SK-N-SH (cell line): Measurements from ENCODE around the gene TNFAIP8L3. TPM values are rescaled to one million over a fixed set of nuclear protein-coding genes. Genes with fewer than 3 reads are reported as not detected.

Experiments used
- CTCF ChIA-PET: fragments of 300-600, 350-600 bp; formaldehyde crosslinking; extraction: SDS; loops from one replicate; lab custom pipeline; 2021; lab: Yijun Ruan, JAX
- POLR2A ChIA-PET: fragments of 350-600 bp; sonication (Branson Sonifier 250); formaldehyde crosslinking; extraction: SDS; loops from one replicate; lab custom pipeline; 2020; ENCODE audit warnings: antibody characterized with exemption, inconsistent platforms; lab: Yijun Ruan, JAX
- DNase-seq: peaks from one replicate; pipeline ENCODE4 v3.0.0; 2012
- H2AFZ ChIP-seq: fragments of 200-600 bp; sonication (generic); 2 replicates; pipeline ENCODE4 v1.8.1; 2016; ENCODE audit warnings: antibody characterized with exemption, mild to moderate bottlenecking, low read depth
- H3F3A ChIP-seq: fragments of 200-600 bp; sonication (generic); replicated peaks from 2 replicates; pipeline ENCODE3; 2016; ENCODE audit warnings: antibody characterized with exemption, mild to moderate bottlenecking; ENCODE audit not compliant: insufficient read depth
- H3K27ac ChIP-seq, 2 experiments: fragments of 200-500 bp in 1 of 2; fragments of 200-600 bp in 1 of 2; sonication (Bioruptor generic) in 1 of 2; sonication (generic), shearing (Covaris generic) in 1 of 2; 2 replicates each; pipeline versions ENCODE4 v1.5.1 to v1.6.1; 2014 to 2016; ENCODE audit warnings: low read depth in 2 of 2, inconsistent platforms in 1 of 2, low read length in 1 of 2, mild to moderate bottlenecking in 1 of 2, mixed read lengths in 1 of 2
- H3K27me3 ChIP-seq: fragments of 200-600 bp; sonication (generic), shearing (Covaris generic); 2 replicates; pipeline ENCODE4 v1.6.1; 2016; ENCODE audit warnings: mixed run types; ENCODE audit not compliant: insufficient read depth
- H3K36me3 ChIP-seq, 2 experiments: fragments of 200-500 bp in 1 of 2; fragments of 200-600 bp in 1 of 2; sonication (Bioruptor generic) in 1 of 2; sonication (generic) in 1 of 2; replicated peaks in 1 of 2; 2 replicates each; pipeline versions ENCODE3 to v1.5.1; 2014 to 2016; ENCODE audit warnings: low read length in 1 of 2, mild to moderate bottlenecking in 1 of 2; ENCODE audit not compliant: insufficient read depth in 2 of 2, control insufficient read depth in 1 of 2
- H3K4me1 ChIP-seq, 2 experiments: fragments of 200-500 bp in 1 of 2; fragments of 200-600 bp in 1 of 2; sonication (Bioruptor generic) in 1 of 2; sonication (generic), shearing (Covaris generic) in 1 of 2; 2 replicates each; pipeline versions ENCODE4 v1.5.1 to v1.6.1; 2014 to 2016; ENCODE audit warnings: low read depth in 1 of 2, low read length in 1 of 2, mixed run types in 1 of 2; ENCODE audit not compliant: insufficient read depth in 2 of 2, control insufficient read depth in 1 of 2
- H3K4me2 ChIP-seq: fragments of 200-600 bp; sonication (generic), shearing (Covaris generic); 2 replicates; pipeline ENCODE4 v1.6.1; 2017; ENCODE audit warnings: mixed run types
- H3K4me3 ChIP-seq, 2 experiments: fragments of 200-500 bp in 1 of 2; fragments of 200-600 bp in 1 of 2; sonication (Bioruptor generic) in 1 of 2; sonication (generic), shearing (Covaris generic) in 1 of 2; 2 replicates each; pipeline versions ENCODE4 v1.5.1 to v1.8.1; 2014 to 2016; ENCODE audit warnings: low read depth in 2 of 2, inconsistent platforms in 1 of 2, low read length in 1 of 2, mild to moderate bottlenecking in 1 of 2, mixed read lengths in 1 of 2, moderate library complexity in 1 of 2
- H3K79me2 ChIP-seq: fragments of 200-600 bp; sonication (generic); 2 replicates; pipeline ENCODE4 v1.8.1; 2017; ENCODE audit warnings: mild to moderate bottlenecking; ENCODE audit not compliant: insufficient read depth
- H3K9ac ChIP-seq: fragments of 200-600 bp; sonication (generic); 2 replicates; pipeline ENCODE4 v1.6.1; 2017; ENCODE audit warnings: mixed run types
- H3K9me2 ChIP-seq: fragments of 200-600 bp; sonication (generic); 2 replicates; pipeline ENCODE4 v1.6.1; 2017; ENCODE audit warnings: mixed run types
- H3K9me3 ChIP-seq: fragments of 200-600 bp; sonication (generic); 2 replicates; pipeline ENCODE4 v1.6.1; 2017; ENCODE audit warnings: mixed run types, mild to moderate bottlenecking, moderate library complexity
- H4K20me1 ChIP-seq: fragments of 200-600 bp; sonication (generic); 2 replicates; pipeline ENCODE4 v1.6.1; 2017; ENCODE audit warnings: mild to moderate bottlenecking, mixed run types; ENCODE audit not compliant: insufficient read depth
- CTCF ChIP-seq: fragments of 200-600 bp; sonication (generic); IDR thresholded peaks from 2 replicates; pipeline ENCODE4 v1.6.1; 2017; ENCODE audit warnings: antibody characterized with exemption, mild to moderate bottlenecking, moderate library complexity
- EP300 ChIP-seq, 2 experiments: IDR thresholded peaks; 2 replicates each; pipeline versions ENCODE4 v1.4.0 to v1.6.1; 2012; ENCODE audit warnings: borderline replicate concordance in 1 of 2, low read depth in 1 of 2, low read length in 1 of 2
- EZH2phosphoT487 ChIP-seq: fragments of 200-600 bp; sonication (generic); IDR thresholded peaks from 2 replicates; pipeline ENCODE4 v1.6.1; 2017; ENCODE audit warnings: low read depth, mixed run types, mild to moderate bottlenecking, antibody characterized with exemption, moderate library complexity, borderline replicate concordance
- FOXJ3 ChIP-seq: sonication (generic); formaldehyde crosslinking; IDR thresholded peaks from 2 replicates; pipeline ENCODE4 v1.5.1; 2020; ENCODE audit warnings: mild to moderate bottlenecking, missing genetic modification reagents
- FOXM1 ChIP-seq: IDR thresholded peaks from 2 replicates; pipeline ENCODE4 v1.4.0; 2012; ENCODE audit warnings: low read depth, mild to moderate bottlenecking
- GABPA ChIP-seq: IDR thresholded peaks from 2 replicates; pipeline ENCODE4 v1.4.0; 2012; ENCODE audit warnings: low read depth, mild to moderate bottlenecking
- JUND ChIP-seq: IDR thresholded peaks from 2 replicates; pipeline ENCODE4 v1.4.0; 2012
- MEF2A ChIP-seq: IDR thresholded peaks from 2 replicates; pipeline ENCODE4 v1.4.0; 2012; ENCODE audit warnings: low read depth, borderline replicate concordance
- NFIC ChIP-seq: IDR thresholded peaks from 2 replicates; pipeline ENCODE4 v1.4.0; 2012; ENCODE audit warnings: borderline replicate concordance
- NRF1 ChIP-seq: IDR thresholded peaks from 2 replicates; pipeline ENCODE4 v1.6.1; 2012; ENCODE audit warnings: low read depth, mild to moderate bottlenecking, low read length
- POLR2AphosphoS5 ChIP-seq: IDR thresholded peaks from 2 replicates; pipeline ENCODE4 v1.6.1; 2012; ENCODE audit warnings: low read depth, low read length
- RCOR1 ChIP-seq: fragments of 150-350 bp; IDR thresholded peaks from 2 replicates; pipeline ENCODE4 v1.6.1; 2017; ENCODE audit warnings: antibody characterized with exemption, low read length
- RXRA ChIP-seq: IDR thresholded peaks from 2 replicates; pipeline ENCODE4 v1.4.0; 2012; ENCODE audit warnings: low read depth, mild to moderate bottlenecking, borderline replicate concordance
- SMC3 ChIP-seq: IDR thresholded peaks from 2 replicates; pipeline ENCODE4 v1.6.1; 2012; ENCODE audit warnings: low read depth, low read length, improper control_type of control experiment
- TEAD4 ChIP-seq: IDR thresholded peaks from 2 replicates; pipeline ENCODE4 v1.4.0; 2012; ENCODE audit warnings: mild to moderate bottlenecking, borderline replicate concordance; ENCODE audit not compliant: insufficient read depth
- YY1 ChIP-seq: IDR thresholded peaks from 2 replicates; pipeline ENCODE4 v1.4.0; 2012; ENCODE audit warnings: low read depth, mild to moderate bottlenecking
- ZBTB33 ChIP-seq: IDR thresholded peaks from 2 replicates; pipeline ENCODE4 v1.4.0; 2012; ENCODE audit warnings: low read depth, borderline replicate concordance
- WGBS: methylation state at CpG from one replicate; pipeline ENCODE4 v1.1.6; 2017; ENCODE audit warnings: low lambda C conversion rate; 5-methylcytosine and 5-hydroxymethylcytosine counted together
- polyA plus RNA-seq, 3 experiments: library from polyadenylated mRNA; depleted of rRNA; stranded (reverse); fragments of >200 nt; gene quantifications; 2 replicates each; pipeline ENCODE4 v1.2.3, GENCODE V29; 2012
- TF ChIP-seq, protein P1 (sequence below): IDR thresholded peaks from 2 replicates; pipeline ENCODE4; 2012
- TF ChIP-seq, protein P2 (sequence below): fragments of 150-350 bp; IDR thresholded peaks from 2 replicates; pipeline ENCODE4 v1.6.1; 2016; ENCODE audit warnings: mild to moderate bottlenecking, low read depth, low read length

TNFAIP8L3 gene
- polyA plus RNA-seq, 1 of the 3 experiments (the other 2 are of a cell fraction), result 0.08 TPM

GRCh38 chr15:51139091-51139490 is 44.4 kb upstream of the TNFAIP8L3 start:
- TF ChIP-seq RCOR1, result no peak
- no peak for TF ChIP-seq FOXJ3
- TF ChIP-seq MEF2A, result no peak
- TF ChIP-seq EP300 (IDR thresholded peaks at IDR 0.05; ENCODE audit: borderline replicate concordance in 1 of 2, low read depth in 1 of 2, low read length in 1 of 2), result no peak
- no peak for TF ChIP-seq GABPA
- TF ChIP-seq ZBTB33, result no peak
- TF ChIP-seq RXRA, result no peak
- TF ChIP-seq, protein P1, sequence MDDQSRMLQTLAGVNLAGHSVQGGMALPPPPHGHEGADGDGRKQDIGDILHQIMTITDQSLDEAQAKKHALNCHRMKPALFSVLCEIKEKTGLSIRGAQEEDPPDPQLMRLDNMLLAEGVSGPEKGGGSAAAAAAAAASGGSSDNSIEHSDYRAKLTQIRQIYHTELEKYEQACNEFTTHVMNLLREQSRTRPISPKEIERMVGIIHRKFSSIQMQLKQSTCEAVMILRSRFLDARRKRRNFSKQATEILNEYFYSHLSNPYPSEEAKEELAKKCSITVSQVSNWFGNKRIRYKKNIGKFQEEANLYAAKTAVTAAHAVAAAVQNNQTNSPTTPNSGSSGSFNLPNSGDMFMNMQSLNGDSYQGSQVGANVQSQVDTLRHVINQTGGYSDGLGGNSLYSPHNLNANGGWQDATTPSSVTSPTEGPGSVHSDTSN, result no peak
- no peak for TF ChIP-seq FOXM1
- TF ChIP-seq NRF1, result no peak
- TF ChIP-seq YY1, result no peak
- TF ChIP-seq EZH2phosphoT487, result no peak
- DNase-seq, result no peak
- Histone ChIP-seq H3K4me3 (no peak overlapping the region), H4K20me1 (no peaks in the 10 kb centered on the region), H3K36me3 (no peaks in the 10 kb centered on the region), H3F3A (no peaks in the 10 kb centered on the region), H3K4me1 (0 out of 4 replicates have a peak, but pooled peaks cover 0 to 3% of the 10 kb centered on the region in 2 experiments), H3K9ac (no peak overlapping the region), H3K9me2 (no peaks in the 10 kb centered on the region), H2AFZ (no peak overlapping the region), H3K27ac (no peak overlapping the region), H3K9me3 (peaks cover 5% of the 10 kb centered on the region; the same call in 1 of the 2 replicates), H3K4me2 (no peak overlapping the region), H3K27me3 (no peaks in the 10 kb centered on the region; the same call in 1 of the 2 replicates), H3K79me2 (no peaks in the 10 kb centered on the region)
- ChIA-PET CTCF (no interaction called here), POLR2A (no interaction called here)
- 46% methylated on average over 1 of the region's 1 CpG for WGBS

DNA sequence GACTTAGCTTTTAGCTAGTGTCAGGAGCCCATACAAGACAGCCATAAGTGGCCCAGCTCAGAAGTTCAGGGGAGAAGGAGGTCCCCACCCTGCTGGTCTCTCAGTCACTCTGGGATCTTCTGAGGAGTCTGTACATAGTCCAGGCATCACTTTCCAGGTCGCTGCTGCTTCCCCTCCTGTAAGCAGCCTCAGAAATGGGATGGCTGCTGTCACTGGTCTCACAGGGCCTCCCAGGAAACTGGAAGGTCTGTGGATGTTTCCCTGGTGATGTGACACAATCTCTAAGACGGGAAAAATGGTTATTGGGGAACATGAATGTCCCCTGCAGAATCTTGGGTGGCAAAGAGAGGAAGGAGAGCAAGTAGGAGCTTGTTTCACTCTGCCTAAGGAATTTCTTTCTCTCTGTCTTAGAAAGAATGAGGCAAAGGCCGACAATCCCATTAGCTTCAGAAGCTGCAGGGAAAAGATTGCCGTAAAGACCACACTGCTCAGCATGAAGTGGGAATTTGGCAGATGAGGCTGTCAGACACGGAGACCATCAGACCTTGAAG is 43.2 kb upstream of the TNFAIP8L3 start:
- H3K27me3 ChIP-seq, result no peaks in the 10 kb centered on the region; the same call in 1 of the 2 replicates
- H3F3A ChIP-seq, result peaks cover 5% of the 10 kb centered on the region
- H4K20me1 ChIP-seq, result no peaks in the 10 kb centered on the region
- H3K4me3 ChIP-seq, result no peak overlapping the region
- ChIA-PET CTCF (interaction anchor here (1.0 to 1.1 kb wide), 2 partner anchors 25 to 56 kb away, joined by 4 to 5 read pairs; no protein-coding TSS in a partner anchor), POLR2A (no interaction called here)
- H3K9me3 ChIP-seq, result peaks cover 5% of the 10 kb centered on the region; the same call in 1 of the 2 replicates
- H3K9ac ChIP-seq, result no peak overlapping the region
- WGBS, result 47% methylated on average over 4 of the region's 5 CpGs
- DNase-seq, result no peak
- no peak overlapping the region for H3K4me2 ChIP-seq
- no peaks in the 10 kb centered on the region for H3K9me2 ChIP-seq
- peaks cover 0 to 3% of the 10 kb centered on the region in 2 experiments; a peak in 1 of 4 replicates for H3K4me1 ChIP-seq
- no peak overlapping the region for H3K27ac ChIP-seq
- no peaks in the 10 kb centered on the region for H3K79me2 ChIP-seq
- no peak overlapping the region for H2AFZ ChIP-seq
- no peaks in the 10 kb centered on the region for H3K36me3 ChIP-seq
- TF ChIP-seq NFIC (no peak), CTCF (no peak), POLR2AphosphoS5 (no peak), EP300 (IDR thresholded peaks at IDR 0.05; ENCODE audit: borderline replicate concordance in 1 of 2, low read depth in 1 of 2, low read length in 1 of 2) (no peak), JUND (no peak), MEF2A (no peak), ZBTB33 (no peak), RCOR1 (no peak), SMC3 (no peak), TEAD4 (no peak), RXRA (no peak)
- TF ChIP-seq, protein P2, sequence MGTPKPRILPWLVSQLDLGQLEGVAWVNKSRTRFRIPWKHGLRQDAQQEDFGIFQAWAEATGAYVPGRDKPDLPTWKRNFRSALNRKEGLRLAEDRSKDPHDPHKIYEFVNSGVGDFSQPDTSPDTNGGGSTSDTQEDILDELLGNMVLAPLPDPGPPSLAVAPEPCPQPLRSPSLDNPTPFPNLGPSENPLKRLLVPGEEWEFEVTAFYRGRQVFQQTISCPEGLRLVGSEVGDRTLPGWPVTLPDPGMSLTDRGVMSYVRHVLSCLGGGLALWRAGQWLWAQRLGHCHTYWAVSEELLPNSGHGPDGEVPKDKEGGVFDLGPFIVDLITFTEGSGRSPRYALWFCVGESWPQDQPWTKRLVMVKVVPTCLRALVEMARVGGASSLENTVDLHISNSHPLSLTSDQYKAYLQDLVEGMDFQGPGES, result no peak
